Prostate gland (tissue), 2 donors: ENCODE measurements around the gene RASSF5. TPM values are rescaled to one million over a fixed set of nuclear protein-coding genes. Genes with fewer than 3 reads are reported as not detected.

Experiments
- DNase-seq: peaks from one replicate; pipeline ENCODE4 v3.0.0-alpha.2; 2019; ENCODE audit warnings: low spot score
- H3K27ac ChIP-seq, 2 donors: fragments of 200-600 bp; sonication (generic); 2 replicates each; pipeline ENCODE4 v1.5.1; 2017 to 2019
- H3K27me3 ChIP-seq: fragments of 200-600 bp; sonication (generic); replicated peaks from 2 replicates; pipeline ENCODE4 v1.5.1; 2019; ENCODE audit not compliant: insufficient read depth
- H3K36me3 ChIP-seq, 2 donors: fragments of 200-600 bp; sonication (generic); 1 replicate in 1 of 2; 2 replicates in 1 of 2; pipeline versions ENCODE4 v1.5.1 to v1.8.1; 2017 to 2019
- H3K4me1 ChIP-seq: fragments of 200-600 bp; sonication (generic); replicated peaks from 2 replicates; pipeline ENCODE4 v1.5.1; 2019
- H3K4me3 ChIP-seq, 2 donors: fragments of 200-600 bp; sonication (generic); 2 replicates each; pipeline ENCODE4 v1.5.1; 2017 to 2019
- H3K9me3 ChIP-seq: fragments of 200-600 bp; sonication (generic); 2 replicates; pipeline ENCODE4 v1.5.1; 2017
- CTCF ChIP-seq, 4 experiments: fragments of 200-600 bp in 2 of 4; fragments of 450-650 bp in 2 of 4; sonication (generic) in 2 of 4; IDR thresholded peaks; 1 replicate in 3 of 4; 2 replicates in 1 of 4; pipeline ENCODE4 v1.5.1; 2016 to 2019; ENCODE audit warnings: antibody characterized with exemption in 4 of 4, mild to moderate bottlenecking in 2 of 4, moderate library complexity in 2 of 4
- POLR2A ChIP-seq: fragments of 450-650 bp; IDR thresholded peaks from one replicate; pipeline ENCODE4 v1.6.1; 2016; ENCODE audit warnings: antibody characterized with exemption, mild to moderate bottlenecking
- POLR2AphosphoS5 ChIP-seq: sonication (generic); formaldehyde crosslinking; IDR thresholded peaks from one replicate; pipeline ENCODE4 v1.6.1; 2017; ENCODE audit warnings: antibody characterized with exemption
- WGBS: methylation state at CpG from one replicate; pipeline ENCODE4 v1.1.5; 2018; 5-methylcytosine and 5-hydroxymethylcytosine counted together
- intact Hi-C: fragments of 100-400 bp; cut with DNase I; formaldehyde crosslinking; loops from one replicate; pipeline ENCODE4 v1.14.2; 2022
- total RNA-seq, 2 donors: library from RNA; depleted of rRNA; stranded (reverse); fragments of >200 nt; gene quantifications; one replicate each; pipeline ENCODE4 v1.1.0, GENCODE V29; 2016

Gene RASSF5
- total RNA-seq, 2 donors from 2014 or later, result 22.2 to 42.5 TPM

- Histone ChIP-seq H3K36me3 (no peaks in the 10 kb centered on the region), H3K4me3 (peak overlapping the region; percentile 45 to 48), H3K9me3 (no peaks in the 10 kb centered on the region), H3K27ac (peak overlapping the region; percentile 69 to 72), H3K27me3 (no peaks in the 10 kb centered on the region), H3K4me1 (no peaks in the 10 kb centered on the region)
- no peak for DNase-seq
- TF ChIP-seq CTCF (IDR thresholded peaks at IDR 0.05) (no peak), POLR2A (no peak), POLR2AphosphoS5 (no peak)
- 45% methylated on average over 14 of the region's 14 CpGs for WGBS
- intact Hi-C loops, result no loop called here
These were observed 50.5 kb downstream of the RASSF5 start for GRCh38 chr1:206557636-206558473.

- no peak for TF ChIP-seq POLR2A
- TF ChIP-seq POLR2AphosphoS5, result no peak
- TF ChIP-seq CTCF (IDR thresholded peaks at IDR 0.05), result no peak
- no peak for DNase-seq
- Histone ChIP-seq H3K27ac (no peak overlapping the region), H3K4me3 (no peak overlapping the region), H3K9me3 (no peaks in the 10 kb centered on the region), H3K4me1 (no peaks in the 10 kb centered on the region), H3K36me3 (no peaks in the 10 kb centered on the region), H3K27me3 (no peaks in the 10 kb centered on the region)
- intact Hi-C loops, result no loop called here
- WGBS, result 81% methylated on average over 6 of the region's 6 CpGs
These were observed 51.7 kb downstream of the RASSF5 start for GRCh38 chr1:206558794-206559671.

GRCh38 chr1:206559672-206559995 lies 52.3 kb downstream of the RASSF5 start:
- Histone ChIP-seq H3K27me3 (no peaks in the 10 kb centered on the region), H3K9me3 (no peaks in the 10 kb centered on the region), H3K4me1 (no peaks in the 10 kb centered on the region), H3K27ac (no peak overlapping the region), H3K36me3 (no peaks in the 10 kb centered on the region), H3K4me3 (no peak overlapping the region)
- WGBS, result 67% methylated on average over 5 of the region's 5 CpGs
- no peak for DNase-seq
- no peak for TF ChIP-seq POLR2AphosphoS5
- no peak for TF ChIP-seq CTCF (IDR thresholded peaks at IDR 0.05)
- TF ChIP-seq POLR2A, result no peak
- intact Hi-C loops, result no loop called here

- TF ChIP-seq POLR2A, result no peak
- no peak for TF ChIP-seq POLR2AphosphoS5
- TF ChIP-seq CTCF (IDR thresholded peaks at IDR 0.05), result no peak
- no peaks in the 10 kb centered on the region for H3K27me3 ChIP-seq
- H3K4me3 ChIP-seq, result no peak overlapping the region
- intact Hi-C loops, result no loop called here
- no peak for DNase-seq
- no peaks in the 10 kb centered on the region for H3K4me1 ChIP-seq
- H3K27ac ChIP-seq, result no peak overlapping the region
- H3K9me3 ChIP-seq, result no peaks in the 10 kb centered on the region
- H3K36me3 ChIP-seq, result no peaks in the 10 kb centered on the region
- WGBS, result 64% methylated on average over 10 of the region's 10 CpGs
These were observed 52.8 kb downstream of the RASSF5 start for GRCh38 chr1:206560007-206560716.
